Ascending aorta (tissue), 2 donors: ENCODE measurements around the gene SH3PXD2A. TPM values are rescaled to one million over a fixed set of nuclear protein-coding genes. Genes with fewer than 3 reads are reported as not detected.

ENCODE experiments used
- DNase-seq, 2 donors: peaks; one replicate each; pipeline ENCODE4 v3.0.0-alpha.2; 2019; ENCODE audit warnings: low spot score in 2 of 2
- H3K27ac ChIP-seq, 2 donors: fragments of 200-600 bp; sonication (generic); one replicate each; pipeline ENCODE4 v1.5.1; 2016 to 2017; ENCODE audit warnings: mild to moderate bottlenecking in 1 of 2
- H3K27me3 ChIP-seq: fragments of 200-600 bp; sonication (generic); one replicate; pipeline ENCODE4 v1.5.1; 2017
- H3K36me3 ChIP-seq, 2 donors: fragments of 200-600 bp; sonication (generic); one replicate each; pipeline ENCODE4 v1.5.1; 2016
- H3K4me1 ChIP-seq, 2 donors: fragments of 200-600 bp; sonication (generic); one replicate each; pipeline ENCODE4 v1.5.1; 2016 to 2017; ENCODE audit warnings: mild to moderate bottlenecking in 1 of 2
- H3K4me3 ChIP-seq, 2 donors: fragments of 200-600 bp; sonication (generic); one replicate each; pipeline ENCODE4 v1.5.1; 2016 to 2017; ENCODE audit warnings: mild to moderate bottlenecking in 1 of 2
- H3K9me3 ChIP-seq, 2 donors: fragments of 200-600 bp; sonication (generic); one replicate each; pipeline ENCODE4 v1.5.1; 2016
- CTCF ChIP-seq, 3 experiments: fragments of 200-600 bp in 2 of 3; fragments of 450-650 bp in 1 of 3; sonication (generic) in 2 of 3; IDR thresholded peaks; one replicate each; pipeline ENCODE4 v1.5.1; 2016 to 2019; ENCODE audit warnings: antibody characterized with exemption in 3 of 3, mild to moderate bottlenecking in 1 of 3, moderate library complexity in 1 of 3
- intact Hi-C: fragments of 100-400 bp; cut with DNase I; formaldehyde crosslinking; loops from one replicate; pipeline ENCODE4 v1.15.1; 2023
- total RNA-seq: library from RNA; depleted of rRNA; stranded (reverse); fragments of >200 nt; gene quantifications from one replicate; pipeline ENCODE4 v1.1.0, GENCODE V29; 2016

Gene SH3PXD2A
- total RNA-seq, 1 donor from 2014 or later: 50.0 TPM

DNA sequence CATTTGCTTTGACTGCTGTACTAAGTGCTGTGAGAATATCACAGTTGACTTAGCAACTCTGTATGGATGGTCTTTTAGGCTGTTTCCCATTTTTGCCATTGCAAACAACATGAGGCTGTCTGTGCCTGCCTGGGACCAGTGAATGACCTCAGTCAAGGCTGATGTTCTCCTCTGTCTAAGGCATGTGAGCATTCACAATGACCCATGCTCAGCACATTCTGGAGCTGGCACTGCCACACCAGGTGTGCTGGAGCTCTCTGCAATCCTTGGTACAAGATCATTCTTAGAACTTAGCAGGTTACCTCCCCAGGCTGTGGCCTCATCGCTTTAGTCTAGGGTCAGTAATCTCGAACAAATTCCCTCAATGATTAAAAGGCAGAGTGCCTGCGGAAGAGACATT lies 61.9 kb downstream of the SH3PXD2A start:
- Histone ChIP-seq H3K36me3 (peaks cover 0 to 3% of the 10 kb centered on the region in 2 donors), H3K27ac (no peak overlapping the region), H3K9me3 (no peaks in the 10 kb centered on the region), H3K27me3 (no peaks in the 10 kb centered on the region), H3K4me3 (no peak overlapping the region), H3K4me1 (no peaks in the 10 kb centered on the region)
- TF ChIP-seq CTCF (IDR thresholded peaks at IDR 0.05): no peak
- DNase-seq: no peak
- intact Hi-C loops: no loop called here

GRCh38 chr10:103792547-103792946 lies 62.8 kb downstream of the SH3PXD2A start:
- DNase-seq: no peak
- Histone ChIP-seq H3K27me3 (no peaks in the 10 kb centered on the region), H3K36me3 (no peaks in the 10 kb centered on the region), H3K4me3 (no peak overlapping the region), H3K9me3 (no peaks in the 10 kb centered on the region), H3K27ac (no peak overlapping the region), H3K4me1 (no peaks in the 10 kb centered on the region)
- no peak for TF ChIP-seq CTCF (IDR thresholded peaks at IDR 0.05)
- intact Hi-C loops: no loop called here

GRCh38 chr10:103791858-103792257 lies 63.5 kb downstream of the SH3PXD2A start:
- intact Hi-C loops: no loop called here
- no peaks in the 10 kb centered on the region for H3K4me1 ChIP-seq
- H3K27ac ChIP-seq: no peak overlapping the region
- no peaks in the 10 kb centered on the region for H3K9me3 ChIP-seq
- no peaks in the 10 kb centered on the region for H3K27me3 ChIP-seq
- no peaks in the 10 kb centered on the region for H3K36me3 ChIP-seq
- no peak overlapping the region for H3K4me3 ChIP-seq
- DNase-seq: no peak
- TF ChIP-seq CTCF (IDR thresholded peaks at IDR 0.05): no peak

DNA sequence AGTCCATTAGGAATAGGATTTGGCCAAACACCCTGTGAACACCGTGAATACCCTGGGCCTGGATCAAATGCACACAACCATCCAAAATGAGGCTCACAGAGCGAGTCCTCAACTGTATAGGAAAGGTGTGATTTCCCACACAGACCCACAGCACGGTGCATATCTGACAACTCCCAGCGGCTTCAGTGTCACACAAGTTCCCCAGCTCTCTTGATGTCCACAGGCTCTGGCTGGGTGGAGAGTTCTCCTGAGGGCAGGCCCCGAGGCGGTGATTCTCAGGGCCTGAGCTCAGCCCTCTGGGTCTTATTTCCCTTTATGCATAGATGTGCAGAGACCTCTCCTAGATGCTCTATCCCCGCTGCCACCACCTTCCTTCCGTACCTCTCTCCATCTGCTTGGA lies 64.1 kb downstream of the SH3PXD2A start:
- TF ChIP-seq CTCF (IDR thresholded peaks at IDR 0.05): no peak
- Histone ChIP-seq H3K4me3 (no peak overlapping the region), H3K27me3 (no peaks in the 10 kb centered on the region), H3K27ac (no peak overlapping the region), H3K4me1 (no peaks in the 10 kb centered on the region), H3K9me3 (no peaks in the 10 kb centered on the region), H3K36me3 (no peaks in the 10 kb centered on the region)
- DNase-seq: no peak
- intact Hi-C loops: no loop called here

DNA sequence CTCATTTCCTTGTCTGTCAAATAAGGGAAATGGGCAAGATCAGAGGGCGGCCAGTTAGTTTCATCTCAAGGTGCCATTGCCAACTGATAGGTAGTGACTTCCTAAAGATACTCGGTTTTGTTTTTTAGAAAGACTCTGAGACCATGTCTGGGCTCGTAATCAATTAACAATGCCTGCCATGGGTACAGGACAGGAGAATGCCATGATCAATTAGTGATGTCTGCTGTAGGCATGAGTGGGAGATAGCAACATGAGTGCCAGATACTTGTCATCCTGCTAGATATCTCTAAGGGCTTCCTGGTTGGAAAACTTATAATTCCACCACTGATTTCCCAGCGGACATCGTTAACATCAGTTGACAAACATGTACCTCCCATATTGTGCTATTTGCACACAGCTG lies 64.8 kb downstream of the SH3PXD2A start:
- H3K27ac ChIP-seq: no peak overlapping the region
- no peak for DNase-seq
- intact Hi-C loops: no loop called here

More for the DNA sequence above, 64.8 kb downstream of the SH3PXD2A start:
- Histone ChIP-seq H3K36me3 (no peaks in the 10 kb centered on the region), H3K27me3 (no peaks in the 10 kb centered on the region), H3K4me1 (no peaks in the 10 kb centered on the region), H3K9me3 (no peaks in the 10 kb centered on the region), H3K4me3 (no peak overlapping the region)
- TF ChIP-seq CTCF (IDR thresholded peaks at IDR 0.05): no peak
